NCI-H1048 (cell line): ENCODE results near the gene ARHGEF6.

Experiments used
- DNase-seq: peaks from one replicate; lab custom pipeline; 2025; lab: John Stamatoyannopoulos, UW

ARHGEF6 gene

DNA sequence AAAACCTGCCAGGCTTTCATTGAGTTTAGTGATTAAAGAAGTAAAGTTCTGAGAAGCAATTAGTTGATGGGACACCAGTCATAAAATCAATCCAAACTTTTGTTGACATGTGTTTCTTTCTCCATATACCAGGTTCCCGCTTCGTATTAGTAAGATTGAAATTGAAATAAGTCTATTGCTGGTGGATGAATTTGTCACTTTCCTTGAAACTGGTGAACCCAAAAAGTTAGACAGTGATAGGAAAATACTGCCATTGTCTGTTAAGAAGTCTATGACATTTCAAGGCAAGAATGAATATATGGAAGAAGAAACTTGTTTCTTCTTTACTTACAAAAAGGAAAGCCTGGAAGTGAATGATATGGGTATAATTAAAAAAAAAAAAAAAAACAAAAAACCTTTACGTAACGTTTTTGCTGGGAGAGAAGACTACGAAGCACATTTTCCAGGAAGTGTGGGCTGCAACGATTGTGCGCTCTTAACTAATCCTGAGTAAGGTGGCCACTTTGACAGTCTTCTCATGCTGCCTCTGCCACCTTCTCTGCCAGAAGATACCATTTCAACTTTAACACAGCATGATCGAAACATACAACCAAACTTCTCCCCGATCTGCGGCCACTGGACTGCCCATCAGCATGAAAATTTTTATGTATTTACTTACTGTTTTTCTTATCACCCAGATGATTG lies 132.9 kb downstream of the ARHGEF6 start, which contains the start of gene CD40LG:
Gene CD40LG (plus strand): TSS at position 482 of the 684 bp plus-strand sequence. CDS start 91 bp downstream, at position 573.
- no peak for DNase-seq

DNA sequence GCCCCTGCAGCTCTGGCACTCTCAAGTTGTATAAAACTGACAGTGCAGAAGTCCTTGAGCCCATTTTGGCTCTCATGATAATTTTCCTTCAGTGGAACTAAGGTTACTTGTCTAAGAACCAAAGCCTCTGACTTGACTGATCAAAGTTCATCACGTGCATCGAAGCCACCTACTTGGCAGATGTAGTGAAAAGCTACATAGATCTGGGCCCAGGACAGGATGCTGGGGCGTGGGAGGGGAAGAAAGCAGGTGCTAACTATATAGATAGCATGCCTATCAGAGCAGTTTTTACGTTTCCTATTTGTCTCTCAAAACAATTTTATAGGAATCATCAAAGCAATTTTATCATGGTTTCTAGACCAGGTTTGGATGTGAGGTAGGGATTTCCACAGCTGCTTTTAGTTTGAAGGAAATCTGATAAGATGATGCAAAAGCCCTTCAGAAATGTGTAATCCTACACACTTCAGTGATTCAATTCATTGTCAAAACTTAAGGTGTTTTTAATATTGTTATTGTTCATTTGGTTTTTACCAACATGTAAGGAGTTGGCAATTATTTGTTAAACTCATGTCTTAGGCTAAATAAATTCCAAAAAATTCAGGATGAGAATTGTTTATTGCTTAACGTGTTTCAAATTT lies 134.0 kb downstream of the ARHGEF6 start:
- no peak for DNase-seq

DNA sequence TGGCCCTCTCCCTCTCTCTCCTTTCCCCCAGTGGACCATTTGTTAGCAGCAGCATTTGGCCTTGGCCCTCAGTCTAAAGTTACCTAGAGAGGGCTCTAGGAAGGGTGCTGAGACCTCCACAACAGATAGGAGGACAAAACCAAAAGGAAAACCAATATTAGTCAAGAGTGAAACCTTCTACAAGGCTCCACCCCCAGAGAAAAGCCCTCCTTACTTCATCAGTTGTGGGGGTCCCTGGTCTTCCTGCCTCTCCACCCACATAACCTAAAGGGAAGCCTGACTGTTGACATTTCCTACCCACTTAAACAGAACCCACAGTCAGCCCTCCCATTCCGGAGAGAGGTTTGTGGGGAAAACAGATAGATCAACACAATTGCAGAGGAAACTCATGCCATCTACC lies 137.5 kb downstream of the ARHGEF6 start:
- DNase-seq: no peak

DNA sequence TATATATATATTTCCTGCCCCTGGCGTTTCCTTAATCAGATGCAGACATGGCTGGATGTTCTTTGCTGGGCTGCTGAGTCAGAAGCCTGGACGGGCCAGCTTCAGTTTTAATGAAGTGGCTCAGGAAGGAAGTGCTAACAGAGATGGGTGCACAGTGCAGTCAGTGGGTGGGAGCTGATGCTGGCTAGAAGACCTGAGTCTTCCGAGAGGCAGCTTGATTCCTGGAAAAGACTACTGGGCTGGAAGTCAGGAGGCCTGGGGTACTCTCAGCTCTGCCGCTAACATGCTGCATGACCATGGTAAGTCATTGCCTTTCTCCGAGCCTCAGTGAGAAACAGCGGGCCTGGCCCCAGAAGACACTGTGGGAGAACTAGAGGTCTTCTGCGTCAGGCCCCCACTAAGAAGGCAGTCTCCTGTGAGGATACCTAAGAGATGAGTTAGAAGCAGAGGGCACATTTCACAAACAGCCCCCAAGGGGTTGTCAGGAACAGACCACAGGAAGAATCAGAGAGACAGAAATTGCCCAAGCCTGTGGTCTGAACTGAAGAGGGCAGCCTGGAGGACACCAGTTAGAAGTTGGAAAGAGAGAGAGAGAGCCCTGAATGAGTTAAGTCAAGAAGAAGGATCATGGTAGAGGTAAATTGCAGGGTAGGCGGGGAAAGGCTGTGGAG lies 141.1 kb downstream of the ARHGEF6 start:
- DNase-seq: no peak

DNA sequence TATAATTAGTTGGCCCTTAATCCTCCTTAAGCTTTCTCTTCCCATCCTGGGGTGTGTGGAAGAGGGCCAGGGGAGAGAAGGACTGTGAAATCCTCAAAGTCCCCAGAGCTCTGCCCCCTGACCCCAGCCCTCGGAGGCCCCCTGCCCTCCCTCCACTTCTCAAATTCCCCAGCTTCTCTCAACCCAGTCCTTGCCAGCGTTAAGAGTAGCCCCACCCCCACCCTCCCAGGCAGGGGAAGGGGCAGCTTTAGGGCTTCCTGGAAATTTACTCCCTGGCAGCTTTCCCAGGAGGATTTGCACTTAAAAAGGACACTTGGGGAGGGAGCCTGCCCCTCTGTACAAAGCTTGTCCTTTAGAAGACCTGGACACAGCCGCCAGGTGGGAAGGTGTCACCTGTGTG lies 144.6 kb downstream of the ARHGEF6 start:
- no peak for DNase-seq

DNA sequence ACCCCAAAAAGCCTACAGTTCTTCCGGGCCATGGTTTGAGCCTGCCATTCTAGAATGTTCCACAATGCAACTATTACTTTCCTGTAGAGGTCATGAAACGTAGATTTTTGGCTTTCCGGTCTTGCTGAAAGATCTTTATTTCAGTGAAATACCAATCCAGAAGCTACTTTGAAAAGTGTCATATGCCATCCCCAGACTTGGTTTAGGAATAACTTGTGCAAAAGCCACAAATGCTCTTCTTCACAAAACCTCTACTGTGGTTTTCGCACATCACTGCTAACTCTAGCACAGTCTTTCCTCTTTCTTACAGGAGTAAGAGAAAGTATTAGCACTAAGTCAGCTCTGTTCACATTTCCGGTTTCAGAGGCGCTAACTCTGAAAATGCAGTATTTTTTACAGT lies 145.5 kb downstream of the ARHGEF6 start:
- no peak for DNase-seq

DNA sequence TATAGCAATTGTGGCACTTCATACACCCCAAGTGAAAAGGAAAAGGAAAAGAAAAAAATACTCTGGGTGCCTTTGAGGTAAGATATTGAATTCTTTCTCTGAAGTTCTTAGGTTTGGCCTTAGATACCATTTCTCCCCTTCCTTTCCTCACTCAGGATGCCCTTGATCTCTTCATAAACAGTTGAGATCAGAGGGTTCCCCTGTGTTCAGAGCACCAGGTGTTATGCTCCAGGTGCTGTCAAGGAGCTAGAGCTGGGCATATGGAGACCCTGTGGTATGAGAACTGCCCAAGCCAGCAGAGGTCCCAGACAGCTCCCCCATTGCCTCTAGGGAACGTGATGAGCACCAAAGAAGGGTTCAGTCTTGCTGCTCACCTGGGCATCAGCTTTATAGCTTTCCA lies 149.9 kb downstream of the ARHGEF6 start:
- no peak for DNase-seq

DNA sequence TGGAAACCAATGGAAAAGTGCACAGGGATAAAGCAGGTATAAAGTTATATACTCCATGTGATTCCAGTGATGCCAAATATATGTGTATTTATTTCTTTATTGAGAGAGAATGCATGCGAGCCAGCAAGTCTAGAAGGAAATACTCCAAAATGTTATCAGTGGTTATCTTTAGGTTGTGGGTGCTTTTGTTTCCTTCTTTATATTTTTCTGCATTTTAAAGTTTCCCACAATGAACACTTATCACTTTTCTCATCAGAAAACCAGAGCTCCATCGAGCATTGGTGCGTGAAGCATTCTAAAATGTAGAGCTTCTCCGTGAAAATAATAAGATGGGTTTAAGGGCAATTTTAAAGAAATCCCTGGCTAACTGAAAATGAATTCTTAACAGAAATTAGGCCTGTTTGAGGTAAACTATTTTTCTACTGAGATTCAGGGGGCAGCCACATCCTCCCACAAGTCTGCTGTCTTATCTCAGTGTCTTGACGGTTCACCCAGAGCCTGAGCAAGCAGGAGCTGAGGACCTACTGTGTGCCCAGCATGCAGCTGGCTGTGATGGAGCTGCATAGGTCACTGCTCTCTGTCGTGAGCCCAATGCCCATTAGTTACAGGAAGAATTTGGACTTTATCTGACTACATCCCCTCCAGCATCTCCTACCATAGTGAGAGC lies 151.5 kb downstream of the ARHGEF6 start:
- no peak for DNase-seq

DNA sequence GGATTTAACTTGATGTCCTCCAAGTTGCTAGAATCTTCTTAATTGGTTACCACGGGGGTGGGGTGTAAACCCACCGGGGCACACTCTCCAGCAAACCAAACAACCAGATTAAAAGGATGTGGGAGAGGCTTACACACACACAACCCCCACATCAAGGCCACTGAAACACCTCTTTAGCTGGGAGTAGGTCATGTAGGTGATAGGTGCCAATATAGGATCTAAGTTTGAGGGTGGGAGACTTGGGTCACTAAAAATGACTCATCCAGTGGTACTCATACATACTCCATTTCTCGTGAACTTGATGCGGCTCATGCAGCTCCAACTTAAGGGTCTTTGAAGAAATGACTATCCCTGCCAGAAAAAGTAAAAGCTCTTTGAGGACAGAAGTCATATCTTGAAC lies 153.3 kb downstream of the ARHGEF6 start:
- DNase-seq: no peak

DNA sequence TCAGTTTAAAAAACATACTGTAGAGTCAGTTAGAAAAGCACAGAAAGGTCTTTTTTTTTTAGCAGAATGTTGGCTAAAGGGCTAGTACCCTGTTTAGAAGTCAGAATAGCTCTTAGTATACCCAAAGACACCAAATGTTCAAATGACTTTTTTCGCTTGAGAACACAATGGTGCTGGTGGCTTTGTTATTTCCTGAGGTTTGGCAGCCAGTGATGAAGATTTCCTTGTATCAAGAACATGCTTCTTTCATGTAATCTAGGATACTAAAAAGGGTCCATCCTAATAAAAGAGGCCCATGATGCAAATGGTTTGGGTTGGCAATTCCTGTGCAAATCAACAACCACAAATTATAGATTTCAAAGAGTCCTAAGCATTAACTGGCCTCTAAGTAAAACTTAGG lies 153.8 kb downstream of the ARHGEF6 start:
- DNase-seq: no peak

DNA sequence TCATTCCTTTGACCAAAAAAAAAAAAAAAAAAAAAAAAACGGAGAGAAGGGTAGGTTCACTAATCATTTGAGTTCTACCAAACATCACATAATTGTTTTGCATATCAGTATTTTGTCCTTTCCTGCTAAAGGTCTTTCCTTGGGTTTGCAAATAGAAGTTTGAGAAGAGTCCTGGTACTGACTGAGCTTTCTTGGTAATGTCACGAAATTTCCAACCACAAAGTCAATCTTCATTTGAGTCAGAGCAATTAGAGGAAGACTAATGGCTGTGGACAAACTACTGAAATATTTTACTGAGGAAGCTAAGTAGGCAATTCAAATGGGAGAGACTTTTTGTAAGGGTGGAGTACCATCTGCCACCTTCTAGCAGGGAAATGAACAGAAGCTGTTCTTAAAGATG lies 154.5 kb downstream of the ARHGEF6 start:
- DNase-seq: no peak

DNA sequence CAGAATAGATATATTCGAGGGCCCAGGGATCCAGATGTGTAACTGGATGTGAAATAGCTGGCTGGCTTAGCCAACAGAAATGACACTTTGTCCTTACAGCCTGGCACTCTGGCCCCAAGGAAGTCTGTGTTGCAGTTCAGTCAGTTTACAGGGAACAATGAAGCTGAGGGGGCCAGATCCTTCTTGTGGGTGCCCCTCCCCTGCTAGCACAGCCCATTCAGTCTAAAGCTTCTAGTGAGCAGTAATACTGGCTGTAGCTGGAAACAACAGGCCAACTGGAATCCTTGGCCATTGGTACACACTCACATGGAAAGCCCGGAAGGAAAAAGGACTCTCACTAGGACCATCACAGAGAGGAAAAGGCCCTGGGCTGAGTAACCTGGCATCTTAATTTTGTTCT lies 155.5 kb downstream of the ARHGEF6 start:
- DNase-seq: no peak

DNA sequence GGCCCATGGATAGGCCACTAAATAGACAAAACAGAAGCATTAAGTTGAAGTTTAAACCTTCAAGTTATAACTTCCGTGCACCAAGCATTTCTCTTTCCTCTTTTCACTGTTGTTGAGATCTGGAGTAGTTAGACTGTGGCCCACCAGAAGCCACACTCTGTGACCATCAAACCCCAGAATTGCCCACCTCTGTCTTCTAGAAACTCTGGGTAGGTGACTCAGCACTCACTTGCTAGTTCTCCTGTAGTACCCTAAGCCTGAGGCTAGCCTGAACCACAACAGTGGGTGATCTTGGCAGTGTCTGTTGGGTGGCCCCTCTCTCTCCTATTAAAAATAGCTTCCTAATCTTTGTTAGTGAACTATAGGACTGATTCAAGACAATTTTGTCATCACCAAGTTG lies 157.3 kb downstream of the ARHGEF6 start:
- no peak for DNase-seq

DNA sequence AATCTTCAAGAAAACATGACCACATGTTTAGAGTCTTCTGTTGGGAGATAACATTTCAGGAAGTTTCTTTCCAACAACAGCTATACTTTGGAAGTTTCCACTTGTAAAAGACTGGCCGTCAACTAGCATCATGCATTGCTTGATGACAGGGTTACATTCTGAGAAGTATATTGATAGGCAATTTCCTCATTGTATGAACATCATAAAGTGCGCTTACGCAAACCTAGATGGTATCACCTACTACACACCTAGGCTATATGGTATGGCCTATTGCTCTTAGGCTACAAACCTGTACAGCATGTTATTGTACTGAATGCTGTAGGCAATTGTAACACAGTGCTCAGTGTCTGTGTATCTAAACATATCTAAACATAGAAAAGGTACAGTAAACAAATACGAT lies 158.2 kb downstream of the ARHGEF6 start:
- no peak for DNase-seq

DNA sequence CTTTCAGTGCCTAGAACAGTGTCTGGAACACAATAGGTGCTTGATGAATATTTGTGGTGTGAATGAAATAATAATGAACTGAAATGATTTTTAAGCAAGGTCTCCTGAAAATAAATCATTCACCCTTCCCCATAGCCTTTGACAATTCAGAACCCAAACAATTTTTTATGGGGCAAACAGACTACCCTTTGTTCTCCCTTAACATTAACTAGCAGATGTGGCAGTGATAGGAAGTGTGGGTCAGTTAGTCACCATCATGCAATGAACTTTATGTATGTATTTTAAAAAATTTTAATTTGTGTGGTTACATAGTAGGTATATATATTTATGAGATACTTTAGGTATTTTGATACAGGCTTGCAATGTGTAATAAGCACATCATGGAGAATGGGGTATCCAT lies 160.0 kb downstream of the ARHGEF6 start:
- no peak for DNase-seq

DNA sequence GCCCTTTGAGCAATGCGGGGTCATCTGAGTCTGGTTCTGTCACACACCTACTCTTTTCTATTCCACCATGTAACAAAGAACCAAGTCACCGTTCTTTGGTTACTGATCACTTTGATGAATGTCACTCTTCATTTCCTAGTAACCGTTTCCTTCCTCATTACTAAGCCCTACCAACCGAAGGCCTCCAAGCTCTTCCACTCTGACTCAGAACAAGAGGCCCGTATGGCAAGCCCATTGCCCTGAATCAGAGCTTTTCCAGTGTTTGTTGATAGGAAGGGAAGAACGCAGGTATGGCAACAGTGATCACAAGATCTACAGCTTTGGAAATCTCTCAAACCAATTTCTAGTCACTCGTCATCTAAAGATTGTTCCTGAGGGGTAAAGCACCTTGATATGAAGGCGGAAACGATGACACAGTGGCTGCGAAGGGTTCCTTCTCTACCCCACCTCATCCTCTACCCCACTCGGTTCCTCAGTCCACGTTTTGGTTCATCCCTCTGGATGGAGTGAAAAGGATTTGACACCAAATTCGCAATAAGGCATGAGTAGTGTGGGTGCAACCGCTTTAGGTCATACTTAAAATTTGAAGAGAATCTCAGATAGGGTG lies 160.7 kb downstream of the ARHGEF6 start:
- no peak for DNase-seq

DNA sequence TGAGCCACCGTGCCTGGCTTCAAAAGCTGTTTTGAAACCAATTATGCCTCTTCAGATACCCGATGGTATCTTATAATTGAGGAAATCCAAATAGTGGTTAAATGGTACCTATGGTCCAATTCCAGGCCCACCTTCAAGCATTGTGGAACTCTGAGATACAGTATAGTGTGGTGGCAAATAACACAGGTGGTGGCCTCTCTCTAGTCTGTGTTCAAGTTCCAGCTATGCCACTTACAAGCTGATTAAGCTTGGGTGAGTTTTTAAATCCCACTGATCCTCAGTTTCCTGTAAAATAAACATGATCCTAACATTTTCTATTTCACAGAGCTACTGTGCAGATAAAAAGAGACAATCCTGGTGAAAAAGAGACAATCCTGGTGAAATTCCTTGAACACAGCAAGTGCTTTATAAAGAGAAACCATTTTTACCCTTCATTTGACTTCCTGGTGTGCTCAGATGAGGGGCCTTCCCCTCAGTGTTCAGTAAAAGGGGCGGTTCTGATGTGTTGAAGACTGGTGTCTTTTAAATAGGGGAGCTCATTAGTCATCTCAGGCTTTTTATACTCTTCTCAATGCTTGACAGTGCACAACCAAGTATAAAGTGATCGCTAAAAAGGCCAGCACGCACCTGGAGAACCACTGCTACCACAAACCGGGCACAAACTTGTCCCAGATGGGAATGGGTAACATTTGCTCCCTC lies 163.6 kb downstream of the ARHGEF6 start:
- no peak for DNase-seq
